HFFc6 (cell line): ENCODE data around the gene PDE4A. TPM values are rescaled to one million over a fixed set of nuclear protein-coding genes. Genes with fewer than 3 reads are reported as not detected.
"Not testable (repeated sequence)": the region's sequence is repeated elsewhere in the genome, so short reads cannot be mapped to it uniquely, and the experiment has no call there.

Source experiments
- DNase-seq: peaks from one replicate; pipeline ENCODE4 v3.0.0-alpha.2; 2018
- H3K27ac Mint-ChIP-seq: 2 replicates; pipeline ENCODE4 v1.8.0; 2020; ENCODE audit warnings: mild to moderate bottlenecking, mixed read lengths
- H3K27me3 Mint-ChIP-seq: 2 replicates; pipeline ENCODE4 v1.8.0; 2021; ENCODE audit warnings: mild to moderate bottlenecking, moderate library complexity, mixed read lengths; ENCODE audit not compliant: insufficient read depth
- H3K36me3 Mint-ChIP-seq: 2 replicates; pipeline ENCODE4 v1.8.0; 2021; ENCODE audit warnings: low read depth, mixed read lengths
- H3K4me1 Mint-ChIP-seq: 2 replicates; pipeline ENCODE4 v1.8.0; 2020; ENCODE audit warnings: low read depth, mixed read lengths
- H3K4me3 Mint-ChIP-seq: 2 replicates; pipeline ENCODE4 v1.8.0; 2020; ENCODE audit warnings: mild to moderate bottlenecking, moderate library complexity, mixed read lengths
- H3K9me3 Mint-ChIP-seq: 2 replicates; pipeline ENCODE4 v1.8.0; 2020; ENCODE audit warnings: mild to moderate bottlenecking, mixed read lengths
- total RNA-seq, 6 experiments: library from RNA; stranded (reverse); fragmentation: NEBNext Ultra II Directional; extraction: Animal tissue kit (Norgen Biotek cat#: 25700); gene quantifications; 2 replicates in 1 of 6; 3 replicates in 5 of 6; pipeline ENCODE4 v1.2.3, GENCODE V29; 2021
- TF ChIP-seq, protein P1 (sequence below): fragments of 200-600 bp; sonication (generic); IDR thresholded peaks from 2 replicates; pipeline ENCODE4 v1.5.0; 2021; ENCODE audit warnings: antibody characterized with exemption, mild to moderate bottlenecking

The PDE4A gene
- total RNA-seq, 6 experiments from 2014 or later = 10.1 to 18.9 (median 10.8) TPM

DNA sequence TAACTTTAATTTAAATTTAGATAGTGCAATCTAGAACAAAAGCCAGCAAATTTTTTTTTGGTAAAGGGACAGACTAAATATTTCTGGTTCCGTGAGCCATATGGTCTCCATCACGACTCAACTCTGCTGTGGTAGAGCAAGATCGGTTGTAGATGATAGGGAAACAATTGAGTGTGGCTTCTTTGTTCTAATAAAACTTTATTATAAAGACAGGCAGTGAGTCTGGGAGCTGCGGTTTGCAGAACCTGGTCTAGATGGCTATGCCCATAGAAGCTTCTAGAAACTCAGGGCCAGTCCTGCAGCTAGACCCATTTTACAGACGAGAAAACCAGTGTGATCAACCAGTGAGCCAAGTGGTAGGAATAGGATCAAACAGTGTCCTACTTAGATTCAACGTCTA is 28.2 kb upstream of the PDE4A start:
- TF ChIP-seq, protein P1, sequence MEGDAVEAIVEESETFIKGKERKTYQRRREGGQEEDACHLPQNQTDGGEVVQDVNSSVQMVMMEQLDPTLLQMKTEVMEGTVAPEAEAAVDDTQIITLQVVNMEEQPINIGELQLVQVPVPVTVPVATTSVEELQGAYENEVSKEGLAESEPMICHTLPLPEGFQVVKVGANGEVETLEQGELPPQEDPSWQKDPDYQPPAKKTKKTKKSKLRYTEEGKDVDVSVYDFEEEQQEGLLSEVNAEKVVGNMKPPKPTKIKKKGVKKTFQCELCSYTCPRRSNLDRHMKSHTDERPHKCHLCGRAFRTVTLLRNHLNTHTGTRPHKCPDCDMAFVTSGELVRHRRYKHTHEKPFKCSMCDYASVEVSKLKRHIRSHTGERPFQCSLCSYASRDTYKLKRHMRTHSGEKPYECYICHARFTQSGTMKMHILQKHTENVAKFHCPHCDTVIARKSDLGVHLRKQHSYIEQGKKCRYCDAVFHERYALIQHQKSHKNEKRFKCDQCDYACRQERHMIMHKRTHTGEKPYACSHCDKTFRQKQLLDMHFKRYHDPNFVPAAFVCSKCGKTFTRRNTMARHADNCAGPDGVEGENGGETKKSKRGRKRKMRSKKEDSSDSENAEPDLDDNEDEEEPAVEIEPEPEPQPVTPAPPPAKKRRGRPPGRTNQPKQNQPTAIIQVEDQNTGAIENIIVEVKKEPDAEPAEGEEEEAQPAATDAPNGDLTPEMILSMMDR = no peak
- no peak for DNase-seq
- no peak overlapping the region for H3K4me3 Mint-ChIP-seq
- no peak overlapping the region for H3K27ac Mint-ChIP-seq
- H3K27me3 Mint-ChIP-seq = no peaks in the 10 kb centered on the region; the same call in 1 of the 2 replicates
- H3K4me1 Mint-ChIP-seq = no peaks in the 10 kb centered on the region
- peaks cover 25% of the 10 kb centered on the region for H3K36me3 Mint-ChIP-seq
- H3K9me3 Mint-ChIP-seq = no peaks in the 10 kb centered on the region

DNA sequence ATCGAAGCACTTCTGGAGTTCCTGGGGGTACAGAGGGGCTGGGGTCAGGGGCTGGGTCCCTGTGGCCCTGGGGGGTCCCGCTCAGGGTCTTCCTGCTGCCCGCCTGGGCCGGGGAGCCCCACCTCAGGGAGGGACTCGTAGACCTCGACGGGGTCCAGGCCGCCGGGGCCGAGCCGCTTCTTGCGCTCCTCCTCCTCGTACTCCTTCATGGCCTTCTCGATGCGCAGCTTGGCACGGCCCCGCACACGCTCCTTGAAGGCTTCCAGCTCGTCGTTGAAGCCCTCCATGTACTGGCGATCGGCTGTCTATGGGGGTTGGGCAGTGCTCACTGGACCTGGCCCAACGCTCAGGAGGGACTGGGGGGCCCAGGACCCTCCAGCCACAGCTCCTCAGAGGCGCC is 27.2 kb upstream of the PDE4A start:
- Mint-ChIP-seq H3K27ac (no peak overlapping the region), H3K27me3 (peaks cover 2% of the 10 kb centered on the region), H3K9me3 (no peaks in the 10 kb centered on the region), H3K4me3 (no peak overlapping the region), H3K36me3 (peaks cover 25% of the 10 kb centered on the region), H3K4me1 (no peaks in the 10 kb centered on the region; the same call in 1 of the 2 replicates)
- no peak for DNase-seq
- TF ChIP-seq, protein P1 = no peak

DNA sequence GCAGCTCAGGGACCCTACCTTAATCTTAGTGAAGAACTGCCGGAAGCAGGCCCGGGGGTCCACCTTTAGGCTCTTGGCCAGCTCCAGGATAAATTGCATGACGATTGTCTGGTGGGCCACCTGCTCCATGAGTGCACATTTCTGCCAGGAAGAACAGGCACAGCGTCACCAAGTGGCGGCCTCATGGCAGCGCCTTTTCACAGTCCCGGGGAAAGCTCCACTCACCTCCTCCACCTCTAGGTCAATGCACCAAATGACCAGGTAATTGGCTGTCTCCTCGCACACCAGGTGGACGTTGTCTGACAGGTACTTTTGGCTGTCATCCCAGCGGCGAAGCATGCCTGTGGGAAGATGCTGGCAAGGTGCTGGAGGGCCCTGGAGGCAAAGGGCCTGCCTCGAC is 25.3 kb upstream of the PDE4A start:
- H3K4me3 Mint-ChIP-seq = no peak overlapping the region
- no peak overlapping the region for H3K27ac Mint-ChIP-seq
- no peaks in the 10 kb centered on the region for H3K9me3 Mint-ChIP-seq
- no peak for DNase-seq
- peaks cover 3% of the 10 kb centered on the region for H3K27me3 Mint-ChIP-seq
- no peaks in the 10 kb centered on the region; the same call in 1 of the 2 replicates for H3K4me1 Mint-ChIP-seq
- TF ChIP-seq, protein P1 = peak; percentile 19; the same call in 1 of the 2 replicates
- H3K36me3 Mint-ChIP-seq = peaks cover 25% of the 10 kb centered on the region

DNA sequence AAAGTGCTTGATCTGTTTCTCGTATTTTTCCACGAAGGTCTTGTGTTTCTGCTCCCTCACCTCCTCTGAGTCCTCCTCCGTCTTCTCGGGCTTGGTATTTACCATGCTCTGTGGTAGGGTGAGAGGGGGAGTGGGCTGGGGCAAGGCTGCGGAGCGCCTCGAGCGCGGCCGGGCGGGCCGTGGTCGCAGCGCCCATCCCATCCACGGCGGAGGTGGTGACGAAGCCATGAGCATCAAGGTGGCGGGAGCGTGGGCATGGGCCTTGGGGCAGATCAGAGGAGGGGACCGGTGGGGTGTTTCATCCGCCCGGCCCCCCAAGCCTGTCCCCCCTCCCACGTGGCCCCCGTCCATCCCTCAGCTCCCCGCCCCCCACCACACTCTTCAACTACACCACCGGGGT is 24.9 kb upstream of the PDE4A start:
- peaks cover 3% of the 10 kb centered on the region for H3K27me3 Mint-ChIP-seq

DNA sequence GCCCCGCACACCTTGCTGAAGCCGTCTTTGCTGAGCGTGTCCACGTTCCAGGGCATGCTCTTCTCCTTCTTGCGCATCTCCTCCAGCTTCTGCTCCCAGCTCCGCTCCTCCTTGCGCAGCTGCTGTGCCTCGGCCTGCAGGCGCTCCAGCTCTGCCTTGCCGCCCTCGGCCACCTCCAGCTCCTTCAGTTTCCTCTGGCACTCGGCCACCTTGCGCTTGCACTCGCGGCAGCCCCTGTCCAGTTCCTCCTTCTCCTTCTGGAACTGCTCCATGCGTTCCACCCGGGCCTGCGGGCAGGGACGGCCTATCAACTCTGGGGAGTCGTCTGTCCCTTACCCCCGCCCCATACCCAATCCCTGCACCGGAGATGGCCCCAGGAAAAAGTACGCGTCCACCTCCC is 24.4 kb upstream of the PDE4A start:
- Mint-ChIP-seq H3K4me3 (no peak overlapping the region), H3K27ac (no peak overlapping the region; the same call in 1 of the 2 replicates), H3K36me3 (peaks cover 21% of the 10 kb centered on the region), H3K27me3 (peaks cover 3% of the 10 kb centered on the region), H3K9me3 (no peaks in the 10 kb centered on the region), H3K4me1 (peaks cover 3% of the 10 kb centered on the region; the same call in 1 of the 2 replicates)
- TF ChIP-seq, protein P1 = no peak
- no peak for DNase-seq

More for the DNA sequence above, 24.9 kb upstream of the PDE4A start:
- H3K9me3 Mint-ChIP-seq = no peaks in the 10 kb centered on the region
- no peak for DNase-seq
- H3K27ac Mint-ChIP-seq = no peak overlapping the region
- TF ChIP-seq, protein P1 = no peak
- no peak overlapping the region for H3K4me3 Mint-ChIP-seq
- no peaks in the 10 kb centered on the region; the same call in 1 of the 2 replicates for H3K4me1 Mint-ChIP-seq
- H3K36me3 Mint-ChIP-seq = peaks cover 25% of the 10 kb centered on the region

DNA sequence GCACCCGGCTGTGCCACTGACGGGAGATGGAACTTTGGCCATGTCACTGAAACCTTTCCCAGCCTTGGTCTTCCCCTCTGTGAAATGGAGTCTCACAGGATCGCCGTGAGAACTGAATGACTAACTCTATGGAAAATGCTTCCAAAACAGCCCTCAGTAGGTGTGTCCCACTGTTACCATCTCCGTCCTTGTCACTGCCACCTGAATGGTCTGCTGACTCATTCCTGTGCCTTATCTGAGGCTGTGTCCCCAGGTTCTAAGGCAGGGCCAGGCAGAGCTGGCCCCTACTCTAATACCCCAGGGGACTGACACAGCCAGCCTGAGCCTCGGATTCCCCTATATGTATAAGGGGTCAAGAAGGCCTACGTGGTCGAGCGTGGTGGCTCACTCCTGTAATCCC is 21.5 kb upstream of the PDE4A start:
- no peak overlapping the region for H3K27ac Mint-ChIP-seq
- TF ChIP-seq, protein P1 = no peak
- no peak for DNase-seq
- H3K4me3 Mint-ChIP-seq = no peak overlapping the region
- peaks cover 18% of the 10 kb centered on the region for H3K4me1 Mint-ChIP-seq
- H3K27me3 Mint-ChIP-seq = peaks cover 5% of the 10 kb centered on the region
- peaks cover 28% of the 10 kb centered on the region for H3K36me3 Mint-ChIP-seq
- no peaks in the 10 kb centered on the region for H3K9me3 Mint-ChIP-seq

DNA sequence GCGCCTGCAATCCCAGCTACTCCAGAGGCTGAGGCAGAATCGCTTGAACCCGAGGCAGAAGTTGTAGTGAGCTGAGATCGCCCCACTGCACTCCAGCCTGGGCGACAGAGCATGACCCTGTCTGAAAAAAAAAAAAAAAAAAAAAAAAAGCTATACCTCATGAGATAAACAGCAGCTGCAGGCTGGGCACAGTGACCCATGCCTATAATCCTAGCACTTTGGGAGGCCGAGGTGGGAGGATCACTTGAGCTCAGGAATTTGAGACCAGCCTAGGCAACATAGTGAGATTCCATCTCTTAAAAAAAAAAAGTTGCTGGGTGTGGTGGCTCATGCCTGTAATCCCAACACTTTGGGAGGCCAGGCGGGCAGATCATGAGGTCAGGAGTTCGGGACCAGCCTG is 21.0 kb upstream of the PDE4A start:
- Mint-ChIP-seq H3K4me1 (peaks cover 18% of the 10 kb centered on the region), H3K36me3 (peaks cover 25% of the 10 kb centered on the region)
- H3K27me3 Mint-ChIP-seq, H3K27ac Mint-ChIP-seq, DNase-seq, H3K9me3 Mint-ChIP-seq, H3K4me3 Mint-ChIP-seq: not testable (repeated sequence)
